HCT116 (cell line): ENCODE measurements around the gene PROX1. TPM values are rescaled to one million over a fixed set of nuclear protein-coding genes. Genes with fewer than 3 reads are reported as not detected.

Experiments used
- ATAC-seq: fragments of 200-7000 bp; cut with Tn5 transposase; 2 replicates; pipeline ENCODE4 v1.9.1; 2020; ENCODE audit warnings: mild to moderate bottlenecking, moderate library complexity
- BruUV-seq: library from RNA; stranded (reverse); fragments of 400-500 nt; replicated peaks from 2 replicates; lab custom pipeline; 2021; lab: Mats Ljungman, UMichigan
- CTCF ChIA-PET: fragments of 300-600 bp; sonication (Branson Sonifier 250); formaldehyde crosslinking; loops from one replicate; lab custom pipeline; 2021; ENCODE audit warnings: antibody characterized with exemption; lab: Charles Lee
- POLR2A ChIA-PET: fragments of 300-600, 350-600 bp; sonication (Branson Sonifier 250); formaldehyde crosslinking; loops from one replicate; lab custom pipeline; 2021; ENCODE audit warnings: antibody characterized with exemption; lab: Charles Lee
- RAD21 ChIA-PET, 2 experiments: fragments of 300-600 bp; sonication (Branson Sonifier 250); formaldehyde crosslinking; loops; one replicate each; lab custom pipeline; 2023; ENCODE audit warnings: low total read pairs in 2 of 2; ENCODE audit not compliant: uncharacterized antibody in 2 of 2, unreplicated experiment in 2 of 2, low non-redundant PET in 1 of 2; lab: Charles Lee
- DNase-seq: peaks from one replicate; pipeline ENCODE4 v3.0.0-alpha.2; 2010; ENCODE audit warnings: low read depth, low spot score
- H2AFZ ChIP-seq: fragments of 200-600 bp; shearing (Covaris generic), sonication (generic); 2 replicates; pipeline ENCODE4 v1.6.1; 2017; ENCODE audit warnings: low read depth, mixed run types, mixed read lengths, antibody characterized with exemption, low read length; ENCODE audit not compliant: poor library complexity, severe bottlenecking
- H3K27ac ChIP-seq: 2 replicates; pipeline ENCODE4 v1.5.1; 2012; ENCODE audit warnings: low read depth, low read length
- H3K27me3 ChIP-seq: fragments of 200-600 bp; sonication (generic); 2 replicates; pipeline ENCODE4 v1.6.1; 2016; ENCODE audit warnings: mixed run types, low read length, mixed read lengths; ENCODE audit not compliant: insufficient read depth
- H3K36me3 ChIP-seq, 2 experiments: fragments of 200-500 bp in 1 of 2; fragments of 200-600 bp in 1 of 2; sonication (Bioruptor generic) in 1 of 2; sonication (generic) in 1 of 2; 2 replicates each; pipeline versions ENCODE4 v1.5.1 to v1.6.1; 2014 to 2016; ENCODE audit warnings: low read length in 2 of 2, inconsistent platforms in 1 of 2, mixed read lengths in 1 of 2, mixed run types in 1 of 2; ENCODE audit not compliant: insufficient read depth in 2 of 2, control insufficient read depth in 1 of 2
- H3K4me1 ChIP-seq, 2 experiments: fragments of 200-600 bp in 1 of 2; sonication (generic) in 1 of 2; 2 replicates each; pipeline versions ENCODE4 v1.5.1 to v1.6.1; 2012 to 2017; ENCODE audit warnings: low read length in 2 of 2, inconsistent platforms in 1 of 2, mild to moderate bottlenecking in 1 of 2, mixed read lengths in 1 of 2, mixed run types in 1 of 2, moderate library complexity in 1 of 2; ENCODE audit not compliant: insufficient read depth in 2 of 2, control insufficient read depth in 1 of 2
- H3K4me2 ChIP-seq: fragments of 200-600 bp; sonication (generic); 2 replicates; pipeline ENCODE4 v1.6.1; 2017; ENCODE audit warnings: mixed run types, low read length, mixed read lengths
- H3K4me3 ChIP-seq, 2 experiments: fragments of 200-600 bp in 1 of 2; sonication (generic) in 1 of 2; replicated peaks in 1 of 2; 2 replicates each; pipeline ENCODE4 v1.5.1; 2011 to 2016; ENCODE audit warnings: low read length in 2 of 2, control low read depth in 1 of 2, low read depth in 1 of 2, mild to moderate bottlenecking in 1 of 2, mixed read lengths in 1 of 2, mixed run types in 1 of 2
- H3K79me2 ChIP-seq: fragments of 200-600 bp; sonication (generic); 2 replicates; pipeline ENCODE4 v1.6.1; 2017; ENCODE audit warnings: mild to moderate bottlenecking, mixed run types, low read length, moderate library complexity, mixed read lengths; ENCODE audit not compliant: insufficient read depth
- H3K9ac ChIP-seq: fragments of 200-600 bp; sonication (generic); 2 replicates; pipeline ENCODE4 v1.6.1; 2016; ENCODE audit warnings: low read length, mixed read lengths
- H3K9me2 ChIP-seq: fragments of 200-600 bp; sonication (generic), shearing (Covaris generic); 2 replicates; pipeline ENCODE4 v1.6.1; 2017; ENCODE audit warnings: mixed run types, mild to moderate bottlenecking, moderate library complexity; ENCODE audit not compliant: insufficient read depth
- H3K9me3 ChIP-seq, 2 experiments: fragments of 200-500 bp in 1 of 2; fragments of 200-600 bp in 1 of 2; sonication (Bioruptor generic) in 1 of 2; sonication (generic) in 1 of 2; 2 replicates each; pipeline ENCODE4 v1.6.1; 2014 to 2017; ENCODE audit warnings: low read length in 2 of 2, mixed read lengths in 2 of 2, inconsistent platforms in 1 of 2, low read depth in 1 of 2, mild to moderate bottlenecking in 1 of 2, mixed run types in 1 of 2, moderate library complexity in 1 of 2; ENCODE audit not compliant: control insufficient read depth in 1 of 2, insufficient read depth in 1 of 2
- H4K20me1 ChIP-seq: fragments of 200-600 bp; sonication (generic), shearing (Covaris generic); 2 replicates; pipeline ENCODE4 v1.6.1; 2017; ENCODE audit warnings: mixed run types, mild to moderate bottlenecking, moderate library complexity; ENCODE audit not compliant: insufficient read depth
- CEBPB ChIP-seq: IDR thresholded peaks from 2 replicates; pipeline ENCODE4 v1.6.1; 2012; ENCODE audit warnings: low read depth
- EGR1 ChIP-seq: IDR thresholded peaks from 2 replicates; pipeline ENCODE4 v1.6.1; 2012; ENCODE audit warnings: low read depth
- ELF1 ChIP-seq: IDR thresholded peaks from 2 replicates; pipeline ENCODE4 v1.6.1; 2012; ENCODE audit warnings: low read depth, borderline replicate concordance
- EZH2phosphoT487 ChIP-seq: fragments of 200-600 bp; IDR thresholded peaks from 2 replicates; pipeline ENCODE4 v1.6.1; 2018; ENCODE audit warnings: antibody characterized with exemption, borderline replicate concordance
- POLR2A ChIP-seq: IDR thresholded peaks from 2 replicates; pipeline ENCODE4 v1.7.0; 2011; ENCODE audit warnings: borderline replicate concordance; ENCODE audit not compliant: insufficient read depth, insufficient read length; ENCODE audit errors: extremely low read depth
- SIN3A ChIP-seq: IDR thresholded peaks from 2 replicates; pipeline ENCODE4 v1.6.1; 2012; ENCODE audit warnings: low read depth
- YY1 ChIP-seq: IDR thresholded peaks from 2 replicates; pipeline ENCODE4 v1.6.1; 2011; ENCODE audit warnings: low read length, low read depth, moderate library complexity, mild to moderate bottlenecking; ENCODE audit not compliant: insufficient replicate concordance; ENCODE audit errors: extremely low read depth
- intact Hi-C: fragments of 100-400 bp; cut with micrococcal nuclease; formaldehyde crosslinking; loops from 2 replicates; pipeline ENCODE4 v1.10.0; 2022
- total RNA-seq: library from RNA; stranded (reverse); gene quantifications from one replicate; pipeline ENCODE4 v1.2.1, GENCODE V29; 2021; ENCODE audit not compliant: unreplicated experiment
- TF ChIP-seq, protein P1 (sequence below), 3 experiments: fragments of 200-600 bp in 1 of 3; sonication (generic) in 1 of 3; IDR thresholded peaks in 2 of 3; conservative IDR thresholded peaks in 1 of 3; 2 replicates each; pipeline ENCODE4 v1.5.1; 2012 to 2017; ENCODE audit warnings: low read depth in 2 of 3, low read length in 2 of 3, antibody characterized with exemption in 1 of 3, borderline replicate concordance in 1 of 3, control low read depth in 1 of 3, mild to moderate bottlenecking in 1 of 3, mixed read lengths in 1 of 3, mixed run types in 1 of 3, moderate library complexity in 1 of 3; ENCODE audit not compliant: insufficient read depth in 1 of 3
- TF ChIP-seq, protein P2 (sequence below): IDR thresholded peaks from 2 replicates; pipeline ENCODE4 v1.6.1; 2012
- TF ChIP-seq, protein P3 (sequence below): IDR thresholded peaks from 2 replicates; pipeline ENCODE4 v1.6.1; 2012; ENCODE audit warnings: low read depth

Gene PROX1
- total RNA-seq, 1 experiment from 2014 or later: 0.22 TPM

DNA sequence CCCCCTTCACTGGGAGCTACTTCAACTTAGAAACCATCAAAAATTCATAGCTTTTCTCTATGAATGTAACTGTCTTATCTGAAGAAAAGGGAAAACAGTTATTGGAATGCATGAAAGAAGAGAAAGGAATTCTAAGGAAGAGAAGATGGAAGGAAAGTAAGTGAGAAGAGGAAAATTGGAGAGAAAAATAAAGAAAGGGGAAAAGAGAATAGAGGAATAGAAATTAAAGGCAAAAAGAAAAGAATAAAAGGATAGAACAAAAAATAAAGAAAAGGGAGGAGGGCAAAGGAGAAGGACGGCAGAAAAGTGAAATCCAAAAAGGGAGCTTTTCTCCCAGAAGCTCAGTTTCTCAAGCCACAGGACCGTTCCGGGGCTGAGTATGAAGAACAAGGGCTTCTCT is 9.9 kb upstream of the PROX1 start:
- no peaks in the 10 kb centered on the region for H3K79me2 ChIP-seq
- no peaks in the 10 kb centered on the region for H3K36me3 ChIP-seq
- H4K20me1 ChIP-seq: no peaks in the 10 kb centered on the region
- no TSS peak for BruUV-seq
- no peak overlapping the region for H3K4me2 ChIP-seq
- no peaks in the 10 kb centered on the region for H3K27me3 ChIP-seq
- RAD21 ChIA-PET: no interaction called here
- intact Hi-C loops: no loop called here
- DNase-seq (no peak), ATAC-seq (no peak)
- H3K9ac ChIP-seq: no peak overlapping the region
- H2AFZ ChIP-seq: no peak overlapping the region
- CTCF ChIA-PET: no interaction called here
- TF ChIP-seq ELF1 (no peak), EZH2phosphoT487 (no peak), YY1 (no peak), CEBPB (no peak), EGR1 (no peak), SIN3A (no peak), POLR2A (no peak)
- TF ChIP-seq, protein P1, sequence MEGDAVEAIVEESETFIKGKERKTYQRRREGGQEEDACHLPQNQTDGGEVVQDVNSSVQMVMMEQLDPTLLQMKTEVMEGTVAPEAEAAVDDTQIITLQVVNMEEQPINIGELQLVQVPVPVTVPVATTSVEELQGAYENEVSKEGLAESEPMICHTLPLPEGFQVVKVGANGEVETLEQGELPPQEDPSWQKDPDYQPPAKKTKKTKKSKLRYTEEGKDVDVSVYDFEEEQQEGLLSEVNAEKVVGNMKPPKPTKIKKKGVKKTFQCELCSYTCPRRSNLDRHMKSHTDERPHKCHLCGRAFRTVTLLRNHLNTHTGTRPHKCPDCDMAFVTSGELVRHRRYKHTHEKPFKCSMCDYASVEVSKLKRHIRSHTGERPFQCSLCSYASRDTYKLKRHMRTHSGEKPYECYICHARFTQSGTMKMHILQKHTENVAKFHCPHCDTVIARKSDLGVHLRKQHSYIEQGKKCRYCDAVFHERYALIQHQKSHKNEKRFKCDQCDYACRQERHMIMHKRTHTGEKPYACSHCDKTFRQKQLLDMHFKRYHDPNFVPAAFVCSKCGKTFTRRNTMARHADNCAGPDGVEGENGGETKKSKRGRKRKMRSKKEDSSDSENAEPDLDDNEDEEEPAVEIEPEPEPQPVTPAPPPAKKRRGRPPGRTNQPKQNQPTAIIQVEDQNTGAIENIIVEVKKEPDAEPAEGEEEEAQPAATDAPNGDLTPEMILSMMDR (IDR thresholded peaks at IDR 0.05 in 2 of 3, conservative IDR thresholded peaks at IDR 0.05 in 1 of 3; ENCODE audit: borderline replicate concordance in 1 of 3, insufficient read depth in 1 of 3, low read depth in 2 of 3, low read length in 2 of 3): no peak
- TF ChIP-seq, protein P2, sequence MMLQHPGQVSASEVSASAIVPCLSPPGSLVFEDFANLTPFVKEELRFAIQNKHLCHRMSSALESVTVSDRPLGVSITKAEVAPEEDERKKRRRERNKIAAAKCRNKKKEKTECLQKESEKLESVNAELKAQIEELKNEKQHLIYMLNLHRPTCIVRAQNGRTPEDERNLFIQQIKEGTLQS: no peak
- TF ChIP-seq, protein P3, sequence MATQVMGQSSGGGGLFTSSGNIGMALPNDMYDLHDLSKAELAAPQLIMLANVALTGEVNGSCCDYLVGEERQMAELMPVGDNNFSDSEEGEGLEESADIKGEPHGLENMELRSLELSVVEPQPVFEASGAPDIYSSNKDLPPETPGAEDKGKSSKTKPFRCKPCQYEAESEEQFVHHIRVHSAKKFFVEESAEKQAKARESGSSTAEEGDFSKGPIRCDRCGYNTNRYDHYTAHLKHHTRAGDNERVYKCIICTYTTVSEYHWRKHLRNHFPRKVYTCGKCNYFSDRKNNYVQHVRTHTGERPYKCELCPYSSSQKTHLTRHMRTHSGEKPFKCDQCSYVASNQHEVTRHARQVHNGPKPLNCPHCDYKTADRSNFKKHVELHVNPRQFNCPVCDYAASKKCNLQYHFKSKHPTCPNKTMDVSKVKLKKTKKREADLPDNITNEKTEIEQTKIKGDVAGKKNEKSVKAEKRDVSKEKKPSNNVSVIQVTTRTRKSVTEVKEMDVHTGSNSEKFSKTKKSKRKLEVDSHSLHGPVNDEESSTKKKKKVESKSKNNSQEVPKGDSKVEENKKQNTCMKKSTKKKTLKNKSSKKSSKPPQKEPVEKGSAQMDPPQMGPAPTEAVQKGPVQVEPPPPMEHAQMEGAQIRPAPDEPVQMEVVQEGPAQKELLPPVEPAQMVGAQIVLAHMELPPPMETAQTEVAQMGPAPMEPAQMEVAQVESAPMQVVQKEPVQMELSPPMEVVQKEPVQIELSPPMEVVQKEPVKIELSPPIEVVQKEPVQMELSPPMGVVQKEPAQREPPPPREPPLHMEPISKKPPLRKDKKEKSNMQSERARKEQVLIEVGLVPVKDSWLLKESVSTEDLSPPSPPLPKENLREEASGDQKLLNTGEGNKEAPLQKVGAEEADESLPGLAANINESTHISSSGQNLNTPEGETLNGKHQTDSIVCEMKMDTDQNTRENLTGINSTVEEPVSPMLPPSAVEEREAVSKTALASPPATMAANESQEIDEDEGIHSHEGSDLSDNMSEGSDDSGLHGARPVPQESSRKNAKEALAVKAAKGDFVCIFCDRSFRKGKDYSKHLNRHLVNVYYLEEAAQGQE: no peak
- no peak overlapping the region for H3K4me3 ChIP-seq
- H3K4me1 ChIP-seq: no peaks in the 10 kb centered on the region
- H3K9me3 ChIP-seq: no peaks in the 10 kb centered on the region
- H3K27ac ChIP-seq: no peak overlapping the region
- H3K9me2 ChIP-seq: no peaks in the 10 kb centered on the region
- POLR2A ChIA-PET: no interaction called here
